ENCODE measurements around the gene TRIL. TPM values are rescaled to one million over a fixed set of nuclear protein-coding genes. Genes with fewer than 3 reads are reported as not detected.

Gene TRIL
- total RNA-seq, 2 donors from 2014 or later, result 1.1 to 1.9 TPM

- H3K36me3 ChIP-seq, result no peaks in the 10 kb centered on the region
- H3K9ac ChIP-seq (ENCODE audit: low read depth in 2 of 2, low read length in 2 of 2), result no peak overlapping the region
- H3K27me3 ChIP-seq, result no peaks in the 10 kb centered on the region
- H3K9me3 ChIP-seq, result no peaks in the 10 kb centered on the region
- intact Hi-C loops (cut with DNase I), result no loop called here
- H3K4me3 ChIP-seq, result no peak overlapping the region
- DNase-seq, result no peak
- TF ChIP-seq CTCF (IDR thresholded peaks at IDR 0.05), result no peak
- no peak overlapping the region for H3K27ac ChIP-seq
- no peaks in the 10 kb centered on the region for H3K4me1 ChIP-seq
These were observed 35.2 kb upstream of the TRIL start for GRCh38 chr7:28993371-28993770.

- no peak for DNase-seq
- no peaks in the 10 kb centered on the region for H3K27me3 ChIP-seq
- no peak overlapping the region for H3K4me3 ChIP-seq
- intact Hi-C loops (cut with DNase I), result no loop called here
- H3K4me1 ChIP-seq, result no peaks in the 10 kb centered on the region
- no peak overlapping the region for H3K27ac ChIP-seq
- no peaks in the 10 kb centered on the region for H3K36me3 ChIP-seq
- TF ChIP-seq CTCF (IDR thresholded peaks at IDR 0.05), result no peak
- no peaks in the 10 kb centered on the region for H3K9me3 ChIP-seq
- no peak overlapping the region for H3K9ac ChIP-seq (ENCODE audit: low read depth in 2 of 2, low read length in 2 of 2)
These were observed 34.7 kb upstream of the TRIL start for GRCh38 chr7:28992798-28993197.

GRCh38 chr7:28990200-28990960 is 32.2 kb upstream of the TRIL start:
- no peaks in the 10 kb centered on the region for H3K9me3 ChIP-seq
- H3K4me1 ChIP-seq, result no peaks in the 10 kb centered on the region
- TF ChIP-seq CTCF (IDR thresholded peaks at IDR 0.05), result no peak
- no peaks in the 10 kb centered on the region for H3K36me3 ChIP-seq
- no peak overlapping the region for H3K4me3 ChIP-seq
- H3K9ac ChIP-seq (ENCODE audit: low read depth in 2 of 2, low read length in 2 of 2), result no peak overlapping the region
- no peak for DNase-seq
- no peak overlapping the region for H3K27ac ChIP-seq
- intact Hi-C loops (cut with DNase I), result no loop called here
- H3K27me3 ChIP-seq, result no peaks in the 10 kb centered on the region

GRCh38 chr7:28989211-28989980 is 31.3 kb upstream of the TRIL start:
- Histone ChIP-seq H3K4me3 (no peak overlapping the region), H3K36me3 (no peaks in the 10 kb centered on the region), H3K9ac (ENCODE audit: low read depth in 2 of 2, low read length in 2 of 2) (no peak overlapping the region), H3K27ac (no peak overlapping the region), H3K27me3 (no peaks in the 10 kb centered on the region), H3K9me3 (no peaks in the 10 kb centered on the region), H3K4me1 (no peaks in the 10 kb centered on the region)
- intact Hi-C loops (cut with DNase I), result no loop called here
- no peak for DNase-seq
- no peak for TF ChIP-seq CTCF (IDR thresholded peaks at IDR 0.05)

- no peaks in the 10 kb centered on the region for H3K9me3 ChIP-seq
- H3K4me3 ChIP-seq, result no peak overlapping the region
- no peaks in the 10 kb centered on the region for H3K36me3 ChIP-seq
- H3K4me1 ChIP-seq, result no peaks in the 10 kb centered on the region
- peak; percentile 32 for DNase-seq
- no peak overlapping the region for H3K9ac ChIP-seq (ENCODE audit: low read depth in 2 of 2, low read length in 2 of 2)
- TF ChIP-seq CTCF (IDR thresholded peaks at IDR 0.05), result no peak
- no peak overlapping the region for H3K27ac ChIP-seq
- intact Hi-C loops (cut with DNase I), result no loop called here
- H3K27me3 ChIP-seq, result no peaks in the 10 kb centered on the region
These were observed 30.7 kb upstream of the TRIL start for GRCh38 chr7:28988810-28989209.

Data from colonic mucosa (tissue), 4 donors.